Spleen (tissue), 7 donors: ENCODE measurements around the gene TFG.

ENCODE experiments used
- POLR2A ChIP-seq, 3 donors: fragments of 450-650 bp; IDR thresholded peaks; one replicate each; pipeline ENCODE4 v1.5.1; 2017; ENCODE audit warnings: antibody characterized with exemption in 3 of 3, mild to moderate bottlenecking in 1 of 3
- POLR2AphosphoS5 ChIP-seq, 3 donors: sonication (generic); formaldehyde crosslinking; IDR thresholded peaks; one replicate each; pipeline ENCODE4 v1.5.1; 2017; ENCODE audit warnings: antibody characterized with exemption in 3 of 3
- TF ChIP-seq, protein P1 (sequence below), 11 experiments: fragments of 200-600 bp in 7 of 11; fragments of 450-650 bp in 4 of 11; sonication (generic) in 4 of 11; IDR thresholded peaks in 8 of 11; conservative IDR thresholded peaks in 3 of 11; 1 replicate in 7 of 11; 2 replicates in 4 of 11; pipeline versions ENCODE4 v1.4.0 to v1.8.0; 2016 to 2021; ENCODE audit warnings: antibody characterized with exemption in 11 of 11, inconsistent platforms in 4 of 11, mild to moderate bottlenecking in 1 of 11
- donor health status: DM: no; HTN: no; CAD: no; lungs with moderate emphysema.
- donor health status: DM: no; HTN: no; CAD: no.
- donor health status: DM: no; HTN: no; CAD: no.

DNA sequence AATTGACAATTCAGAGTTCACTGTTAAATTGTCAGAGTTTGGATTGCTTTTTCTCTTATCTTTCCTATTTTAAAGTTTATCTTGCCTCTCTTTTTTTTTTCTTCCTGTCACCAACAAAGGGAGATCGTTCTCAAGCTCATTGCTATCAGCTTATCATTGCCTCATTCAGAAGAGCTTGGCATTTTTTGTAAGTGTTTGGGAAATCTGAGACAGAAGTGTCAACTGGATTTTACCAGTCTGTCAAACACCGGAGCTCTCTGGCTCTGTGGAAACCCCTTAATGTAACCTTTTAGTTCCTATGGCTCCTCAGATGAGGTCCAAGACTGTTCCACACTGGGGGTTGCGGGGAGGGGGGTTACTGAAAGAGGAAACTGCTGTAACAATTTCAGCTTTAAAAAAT, 10.6 kb upstream of the TFG start:
- TF ChIP-seq, protein P1, sequence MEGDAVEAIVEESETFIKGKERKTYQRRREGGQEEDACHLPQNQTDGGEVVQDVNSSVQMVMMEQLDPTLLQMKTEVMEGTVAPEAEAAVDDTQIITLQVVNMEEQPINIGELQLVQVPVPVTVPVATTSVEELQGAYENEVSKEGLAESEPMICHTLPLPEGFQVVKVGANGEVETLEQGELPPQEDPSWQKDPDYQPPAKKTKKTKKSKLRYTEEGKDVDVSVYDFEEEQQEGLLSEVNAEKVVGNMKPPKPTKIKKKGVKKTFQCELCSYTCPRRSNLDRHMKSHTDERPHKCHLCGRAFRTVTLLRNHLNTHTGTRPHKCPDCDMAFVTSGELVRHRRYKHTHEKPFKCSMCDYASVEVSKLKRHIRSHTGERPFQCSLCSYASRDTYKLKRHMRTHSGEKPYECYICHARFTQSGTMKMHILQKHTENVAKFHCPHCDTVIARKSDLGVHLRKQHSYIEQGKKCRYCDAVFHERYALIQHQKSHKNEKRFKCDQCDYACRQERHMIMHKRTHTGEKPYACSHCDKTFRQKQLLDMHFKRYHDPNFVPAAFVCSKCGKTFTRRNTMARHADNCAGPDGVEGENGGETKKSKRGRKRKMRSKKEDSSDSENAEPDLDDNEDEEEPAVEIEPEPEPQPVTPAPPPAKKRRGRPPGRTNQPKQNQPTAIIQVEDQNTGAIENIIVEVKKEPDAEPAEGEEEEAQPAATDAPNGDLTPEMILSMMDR (IDR thresholded peaks at IDR 0.05 in 8 of 11, conservative IDR thresholded peaks at IDR 0.05 in 3 of 11), result no peak
- TF ChIP-seq POLR2A (IDR thresholded peaks at IDR 0.05) (no peak), POLR2AphosphoS5 (IDR thresholded peaks at IDR 0.05) (no peak)
